ENCODE data around the gene ZNF560. TPM values are rescaled to one million over a fixed set of nuclear protein-coding genes. Genes with fewer than 3 reads are reported as not detected.
"Not testable (repeated sequence)": the region's sequence is repeated elsewhere in the genome, so short reads cannot be mapped to it uniquely, and the experiment has no call there.

Gene ZNF560
- not detected for polyA plus RNA-seq

- peaks cover 10 to 17% (median 16%) of the 10 kb centered on the region in 3 donors for H3K27me3 Mint-ChIP-seq (ENCODE audit: low read depth in 3 of 3)
- peak in 1 of 3 donors; percentile 4 for DNase-seq
- H3K4me3 Mint-ChIP-seq: peak within 1 kb of the TSS; percentile 25 to 67 (median 39)
- H3K27ac Mint-ChIP-seq: no peak within 1 kb of the TSS
- H3K36me3 Mint-ChIP-seq: peaks cover 5 to 12% (median 9%) of the 10 kb centered on the region in 3 donors
- peaks cover 34 to 71% (median 57%) of the 10 kb centered on the region in 6 donors for H3K9me3 Mint-ChIP-seq
- H3K4me1 Mint-ChIP-seq: peaks cover 10 to 22% of the 10 kb centered on the region in 2 donors
These were observed at the start of gene ZNF560 for GRCh38 chr19:9498183-9498902. Gene ZNF560, minus strand, starts transcription at chr19:9498616. Its CDS starts 23,303 bp downstream, at chr19:9475313.

- Mint-ChIP-seq H3K27me3 (ENCODE audit: low read depth in 3 of 3) (peaks cover 2 to 3% (median 2%) of the 10 kb centered on the region in 3 donors), H3K4me1 (no peaks in the 10 kb centered on the region), H3K9me3 (peaks cover 0 to 14% (median 8%) of the 10 kb centered on the region in 6 donors), H3K36me3 (peaks cover 0 to 16% (median 9%) of the 10 kb centered on the region in 3 donors), H3K4me3 (no peak overlapping the region), H3K27ac (no peak overlapping the region)
- DNase-seq: no peak
These were observed 49.5 kb upstream of the ZNF560 start for GRCh38 chr19:9547870-9548269.

GRCh38 chr19:9541281-9541680 lies 42.9 kb upstream of the ZNF560 start:
- H3K9me3 Mint-ChIP-seq; DNase-seq; H3K4me3 Mint-ChIP-seq; H3K27me3 Mint-ChIP-seq (ENCODE audit: low read depth in 3 of 3); H3K36me3 Mint-ChIP-seq; H3K27ac Mint-ChIP-seq: not testable (repeated sequence)
- H3K4me1 Mint-ChIP-seq: peaks cover 26 to 35% of the 10 kb centered on the region in 2 donors

GRCh38 chr19:9539921-9540320 lies 41.5 kb upstream of the ZNF560 start:
- DNase-seq; H3K27me3 Mint-ChIP-seq (ENCODE audit: low read depth in 3 of 3): not testable (repeated sequence)
- peaks cover 33 to 42% of the 10 kb centered on the region in 2 donors for H3K4me1 Mint-ChIP-seq

GRCh38 chr19:9539201-9539600 lies 40.8 kb upstream of the ZNF560 start:
- peaks cover 33 to 42% of the 10 kb centered on the region in 2 donors for H3K4me1 Mint-ChIP-seq
- not testable (repeated sequence) for H3K9me3 Mint-ChIP-seq; H3K27me3 Mint-ChIP-seq (ENCODE audit: low read depth in 3 of 3); DNase-seq
- H3K27ac Mint-ChIP-seq: peak overlapping the region; percentile 98 to 99 (median 99)
- H3K36me3 Mint-ChIP-seq: peaks cover 20 to 23% (median 23%) of the 10 kb centered on the region in 3 donors
- peak overlapping the region; percentile 98 to 100 (median 99) for H3K4me3 Mint-ChIP-seq

More at GRCh38 chr19:9539921-9540320, 41.5 kb upstream of the ZNF560 start:
- Mint-ChIP-seq H3K4me3 (peak overlapping the region; percentile 63 to 100 (median 99)), H3K36me3 (peaks cover 13 to 17% (median 17%) of the 10 kb centered on the region in 3 donors), H3K27ac (peak overlapping the region; percentile 84 to 99 (median 99))
- not testable (repeated sequence) for H3K9me3 Mint-ChIP-seq

DNA sequence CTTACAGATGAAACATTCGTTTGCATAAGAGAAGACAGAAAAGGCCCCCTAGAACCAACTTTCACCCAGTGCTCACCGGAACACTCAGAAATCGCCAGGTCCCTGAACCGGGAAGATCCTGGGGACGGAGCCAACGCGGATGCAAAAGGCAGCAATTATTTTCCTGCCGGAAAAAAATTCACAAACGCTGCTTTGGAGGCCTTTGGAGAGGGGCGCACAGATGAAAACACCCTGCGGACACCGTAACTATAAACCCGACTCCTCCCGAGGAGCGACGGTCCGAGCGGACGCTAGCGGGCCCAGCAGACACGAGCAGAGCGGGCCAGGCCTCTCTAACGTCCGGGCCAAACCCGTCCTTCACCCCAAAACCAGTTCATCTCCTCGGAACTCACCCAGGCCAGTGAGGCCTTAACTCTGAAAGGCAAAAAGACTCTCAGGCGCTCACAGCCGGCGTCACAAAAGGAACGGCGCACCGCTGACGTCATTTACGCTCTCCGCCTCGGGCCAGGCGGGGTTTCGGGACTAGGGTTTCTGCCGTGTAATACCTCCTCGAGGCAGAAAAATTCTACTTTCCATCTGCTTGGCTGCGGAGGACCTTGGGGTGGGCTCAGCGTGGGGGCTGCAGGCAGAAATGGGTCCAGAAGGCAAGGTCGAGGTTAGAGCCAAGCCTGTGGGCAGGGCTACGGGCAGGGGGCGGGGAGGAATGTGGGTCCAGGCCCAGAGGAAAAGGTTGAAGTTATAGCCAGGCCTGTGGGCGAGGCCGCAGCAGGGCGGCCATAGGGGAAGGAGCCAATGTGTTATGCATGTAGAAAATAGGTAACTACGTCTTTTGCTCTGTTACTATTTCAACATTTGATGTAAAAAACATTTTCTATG lies 40.0 kb upstream of the ZNF560 start, which contains the start of gene ZNF426:
TSS of gene ZNF426 (minus strand) at position 463 of the 876 bp plus-strand sequence. CDS start 2,413 bp downstream, outside the sequence.
- Mint-ChIP-seq H3K9me3 (peaks cover 0 to 14% (median 3%) of the 10 kb centered on the region in 6 donors), H3K36me3 (peaks cover 28 to 31% (median 31%) of the 10 kb centered on the region in 3 donors), H3K27me3 (ENCODE audit: low read depth in 3 of 3) (peaks cover 1 to 4% (median 2%) of the 10 kb centered on the region in 3 donors), H3K27ac (peak within 1 kb of the TSS; percentile 98 to 99 (median 99)), H3K4me3 (peak within 1 kb of the TSS; percentile 98 to 100 (median 99)), H3K4me1 (peaks cover 33 to 42% of the 10 kb centered on the region in 2 donors)
- peak; percentile 82 to 86 (median 85) for DNase-seq

DNA sequence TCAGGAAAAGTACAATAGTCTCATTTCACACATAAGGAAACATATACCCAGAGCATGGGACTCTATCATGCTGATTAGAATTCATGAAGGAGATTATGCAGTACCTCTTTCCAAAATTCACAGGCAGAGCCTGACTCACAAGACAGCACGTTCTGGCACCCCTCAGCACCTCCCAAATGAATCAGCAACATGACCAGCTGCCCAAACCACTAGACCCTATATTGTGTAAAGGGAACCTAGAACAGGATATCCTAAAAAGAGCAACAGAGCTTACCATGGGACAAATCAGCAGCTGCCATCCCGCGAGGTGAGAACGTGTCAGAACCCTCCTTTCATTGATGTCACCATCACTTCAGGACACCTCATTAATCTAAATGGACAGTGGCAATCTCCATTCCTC lies 37.5 kb upstream of the ZNF560 start:
- H3K4me1 Mint-ChIP-seq: peaks cover 33 to 42% of the 10 kb centered on the region in 2 donors
- H3K4me3 Mint-ChIP-seq: peak overlapping the region in 4 of 5 donors; percentile 10 to 50 (median 20)
- peak overlapping the region in 1 of 6 donors; percentile 28 for H3K27ac Mint-ChIP-seq
- DNase-seq: no peak
- H3K27me3 Mint-ChIP-seq (ENCODE audit: low read depth in 3 of 3): peaks cover 2 to 4% (median 3%) of the 10 kb centered on the region in 3 donors
- H3K9me3 Mint-ChIP-seq: peaks cover 7 to 28% (median 24%) of the 10 kb centered on the region in 6 donors
- peaks cover 53 to 56% (median 55%) of the 10 kb centered on the region in 3 donors for H3K36me3 Mint-ChIP-seq

GRCh38 chr19:9531933-9532332 lies 33.5 kb upstream of the ZNF560 start:
- H3K36me3 Mint-ChIP-seq: peaks cover 80 to 87% (median 82%) of the 10 kb centered on the region in 3 donors
- no peak overlapping the region for H3K27ac Mint-ChIP-seq
- peaks cover 8 to 13% of the 10 kb centered on the region in 2 donors for H3K4me1 Mint-ChIP-seq
- DNase-seq: no peak
- peaks cover 31 to 64% (median 60%) of the 10 kb centered on the region in 6 donors for H3K9me3 Mint-ChIP-seq
- no peak overlapping the region for H3K4me3 Mint-ChIP-seq
- H3K27me3 Mint-ChIP-seq (ENCODE audit: low read depth in 3 of 3): peaks cover 0 to 6% (median 2%) of the 10 kb centered on the region in 3 donors

- no peak for DNase-seq
- Mint-ChIP-seq H3K4me3 (no peak overlapping the region), H3K27me3 (ENCODE audit: low read depth in 3 of 3) (peaks cover 0 to 6% (median 2%) of the 10 kb centered on the region in 3 donors), H3K4me1 (no peaks in the 10 kb centered on the region), H3K36me3 (peaks cover 66 to 79% (median 73%) of the 10 kb centered on the region in 3 donors), H3K27ac (no peak overlapping the region), H3K9me3 (peaks cover 53 to 93% (median 83%) of the 10 kb centered on the region in 6 donors)
These were observed 30.4 kb upstream of the ZNF560 start for GRCh38 chr19:9528757-9529336.

DNA sequence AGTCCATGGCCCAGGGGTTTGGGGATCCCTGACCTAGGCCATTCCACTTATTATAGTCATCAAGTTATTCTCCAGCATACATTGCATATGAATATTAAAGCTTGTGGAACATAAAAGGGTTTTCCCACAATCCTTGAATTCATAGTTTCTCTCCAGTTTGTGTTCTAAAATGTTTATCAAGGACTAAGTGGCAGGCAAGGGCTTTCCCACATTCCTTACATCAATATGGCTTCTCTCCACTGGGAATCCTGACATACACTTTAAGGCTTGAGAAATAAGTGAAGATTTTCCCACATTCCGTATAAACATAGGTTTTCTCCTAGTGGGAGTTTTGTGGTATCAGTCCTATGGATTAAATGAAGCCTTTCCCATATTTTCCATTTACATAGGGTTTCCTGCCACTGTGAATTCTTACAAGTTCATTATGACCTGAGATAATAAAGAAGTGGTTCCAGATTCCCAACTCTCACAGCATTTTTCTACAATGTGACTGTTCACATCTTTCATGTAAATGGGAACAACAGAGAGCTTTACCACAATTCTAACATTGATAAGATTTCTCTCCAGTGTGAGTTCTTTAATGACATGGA lies 25.6 kb upstream of the ZNF560 start:
- Mint-ChIP-seq H3K4me1 (no peaks in the 10 kb centered on the region), H3K9me3 (peaks cover 65 to 88% (median 85%) of the 10 kb centered on the region in 6 donors), H3K27me3 (ENCODE audit: low read depth in 3 of 3) (peaks cover 0 to 3% (median 0%) of the 10 kb centered on the region in 3 donors), H3K4me3 (no peak overlapping the region), H3K27ac (no peak overlapping the region), H3K36me3 (peaks cover 27 to 48% (median 37%) of the 10 kb centered on the region in 3 donors)
- DNase-seq: no peak

GRCh38 chr19:9507285-9507684 lies 8.9 kb upstream of the ZNF560 start:
- H3K9me3 Mint-ChIP-seq: peaks cover 21 to 65% (median 47%) of the 10 kb centered on the region in 6 donors
- H3K36me3 Mint-ChIP-seq: peaks cover 8 to 10% (median 10%) of the 10 kb centered on the region in 3 donors
- peaks cover 0 to 9% (median 5%) of the 10 kb centered on the region in 3 donors for H3K27me3 Mint-ChIP-seq (ENCODE audit: low read depth in 3 of 3)
- no peak overlapping the region for H3K4me3 Mint-ChIP-seq
- DNase-seq: no peak
- no peak overlapping the region for H3K27ac Mint-ChIP-seq
- no peaks in the 10 kb centered on the region for H3K4me1 Mint-ChIP-seq

DNA sequence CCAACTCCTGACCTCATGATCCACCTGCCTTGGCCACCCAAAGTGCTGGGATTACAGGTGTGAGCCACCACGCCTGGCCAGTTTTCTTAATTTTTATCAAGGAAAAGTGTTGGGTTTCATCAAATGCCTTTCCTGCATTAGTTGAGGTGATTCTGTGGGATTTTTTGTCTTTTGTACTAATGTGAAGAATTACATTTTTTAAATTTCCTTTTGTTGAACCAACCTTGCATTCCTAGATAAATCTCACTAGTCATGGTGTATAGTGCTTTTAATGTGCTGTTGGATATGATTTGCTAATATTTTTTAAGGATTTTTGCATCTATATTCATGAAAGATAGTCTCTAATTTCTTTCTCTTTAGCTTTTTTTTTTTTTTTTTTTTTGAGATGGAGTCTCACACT lies 2.4 kb upstream of the ZNF560 start:
- no peak for DNase-seq
- Mint-ChIP-seq H3K4me3 (no peak overlapping the region), H3K27me3 (ENCODE audit: low read depth in 3 of 3) (peaks cover 5 to 22% (median 20%) of the 10 kb centered on the region in 3 donors), H3K4me1 (peaks cover 10 to 22% of the 10 kb centered on the region in 2 donors), H3K9me3 (peaks cover 35 to 78% (median 65%) of the 10 kb centered on the region in 6 donors), H3K36me3 (peaks cover 5 to 12% (median 9%) of the 10 kb centered on the region in 3 donors), H3K27ac (no peak overlapping the region)

Measured in immature natural killer cell (primary cell).